Measurements from ENCODE around the gene TNS1.

DNA sequence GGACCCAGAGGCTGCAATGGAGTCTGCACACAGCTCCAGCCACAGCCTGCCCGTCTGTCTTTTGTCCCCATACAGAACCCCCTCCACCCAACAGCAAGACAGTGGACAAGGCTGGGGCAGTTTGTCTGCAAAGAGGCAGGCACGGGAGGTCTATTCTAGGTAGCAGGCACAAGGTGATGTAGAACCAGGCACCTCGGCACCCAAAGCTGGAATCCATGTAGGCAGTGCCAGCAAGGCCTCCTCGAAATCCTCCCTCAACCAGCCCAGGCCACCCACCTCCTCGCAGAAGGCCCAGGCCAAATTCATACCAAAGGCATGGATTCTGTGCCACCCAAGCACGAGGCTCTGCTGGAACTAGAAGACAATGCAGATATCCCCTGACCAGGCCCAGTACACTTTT lies 179.2 kb downstream of the TNS1 start:
- no peak for TF ChIP-seq EZH2 (IDR thresholded peaks at IDR 0.05)
- TF ChIP-seq POLR2AphosphoS5 (IDR thresholded peaks at IDR 0.05; ENCODE audit: borderline replicate concordance, low read depth, low read length), result no peak

Data from SK-N-MC (cell line).